Measurements from ENCODE around the gene MAP2K5. TPM values are rescaled to one million over a fixed set of nuclear protein-coding genes. Genes with fewer than 3 reads are reported as not detected.

Gene MAP2K5
- total RNA-seq, 1 donor from 2014 or later = 11.6 TPM

GRCh38 chr15:67639591-67639990 lies 97.1 kb downstream of the MAP2K5 start:
- no peaks in the 10 kb centered on the region for H3K36me3 ChIP-seq (ENCODE audit: insufficient read depth, low read length)
- no peak overlapping the region for H3K27ac Mint-ChIP-seq (ENCODE audit: unreplicated experiment)
- H3K27ac ChIP-seq (ENCODE audit: low read depth, low read length) = no peak overlapping the region
- H3K4me3 Mint-ChIP-seq (ENCODE audit: unreplicated experiment) = no peak overlapping the region
- no peak overlapping the region for H3K4me2 ChIP-seq (ENCODE audit: low read length)
- no peaks in the 10 kb centered on the region for H3K79me2 ChIP-seq (ENCODE audit: insufficient read depth, low read length)
- no peaks in the 10 kb centered on the region for H3K27me3 Mint-ChIP-seq (ENCODE audit: low read depth, unreplicated experiment)
- no peak for TF ChIP-seq EZH2 (IDR thresholded peaks at IDR 0.05; ENCODE audit: insufficient read depth, low read length)
- H3K9me3 ChIP-seq (ENCODE audit: insufficient read depth, low read depth, low read length) = no peaks in the 10 kb centered on the region
- H4K20me1 ChIP-seq (ENCODE audit: insufficient read depth, low read length) = no peaks in the 10 kb centered on the region
- no peaks in the 10 kb centered on the region for H3K27me3 ChIP-seq (ENCODE audit: insufficient read depth, low read length)
- no peaks in the 10 kb centered on the region for H3K4me1 ChIP-seq (ENCODE audit: insufficient read depth, low read length)
- H3K4me3 ChIP-seq (ENCODE audit: insufficient read depth, low read depth, low read length) = no peak overlapping the region
- peaks cover 5% of the 10 kb centered on the region for H3K36me3 Mint-ChIP-seq (ENCODE audit: low read depth, unreplicated experiment)
- no peak overlapping the region for H2AFZ ChIP-seq (ENCODE audit: low read depth, low read length)
- no peaks in the 10 kb centered on the region for H3K4me1 Mint-ChIP-seq (ENCODE audit: low read depth, unreplicated experiment)
- FAIRE-seq = no peak
- DNase-seq (ENCODE audit: low read depth) = no peak
- no peaks in the 10 kb centered on the region for H3K9me3 Mint-ChIP-seq (ENCODE audit: unreplicated experiment)
- H3K9ac ChIP-seq (ENCODE audit: low read length) = no peak overlapping the region

- H2AFZ ChIP-seq (ENCODE audit: low read depth, low read length) = no peak overlapping the region
These were observed 99.0 kb downstream of the MAP2K5 start for GRCh38 chr15:67641453-67641852.

DNA sequence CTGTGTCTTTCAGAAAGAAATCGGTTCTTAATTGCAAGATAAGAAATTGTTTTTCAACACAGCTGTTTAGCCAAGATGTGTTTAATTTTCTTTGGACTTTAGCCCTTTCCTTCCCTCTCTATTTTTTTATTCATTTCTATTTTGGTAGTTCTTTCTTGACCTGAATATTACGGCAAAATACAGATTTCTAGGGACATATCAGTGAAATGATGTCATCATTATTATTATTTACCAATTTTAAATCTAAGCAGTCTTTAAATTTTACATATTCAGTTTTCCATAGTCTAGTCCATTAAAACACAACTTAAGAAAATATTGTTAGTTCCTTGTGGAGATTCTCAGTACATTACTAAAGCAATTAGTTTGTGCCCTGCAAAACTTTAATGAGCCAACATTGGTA lies 104.3 kb downstream of the MAP2K5 start:
- no peaks in the 10 kb centered on the region for H3K79me2 ChIP-seq (ENCODE audit: insufficient read depth, low read length)
- no peak for FAIRE-seq

More at GRCh38 chr15:67641453-67641852, 99.0 kb downstream of the MAP2K5 start:
- H3K4me3 ChIP-seq (ENCODE audit: insufficient read depth, low read depth, low read length) = no peak overlapping the region
- TF ChIP-seq EZH2 (IDR thresholded peaks at IDR 0.05; ENCODE audit: insufficient read depth, low read length) = no peak
- no peak for TF ChIP-seq CTCF (IDR thresholded peaks at IDR 0.05; ENCODE audit: insufficient read depth, low read depth, low read length)
- no peaks in the 10 kb centered on the region for H3K4me1 ChIP-seq (ENCODE audit: insufficient read depth, low read length)
- no peak for FAIRE-seq
- no peak overlapping the region for H3K27ac ChIP-seq (ENCODE audit: low read depth, low read length)
- H3K27ac Mint-ChIP-seq (ENCODE audit: unreplicated experiment) = no peak overlapping the region
- no peaks in the 10 kb centered on the region for H3K27me3 ChIP-seq (ENCODE audit: insufficient read depth, low read length)
- H3K4me1 Mint-ChIP-seq (ENCODE audit: low read depth, unreplicated experiment) = no peaks in the 10 kb centered on the region
- H3K36me3 ChIP-seq (ENCODE audit: insufficient read depth, low read length) = no peaks in the 10 kb centered on the region
- no peak overlapping the region for H3K9ac ChIP-seq (ENCODE audit: low read length)
- no peaks in the 10 kb centered on the region for H4K20me1 ChIP-seq (ENCODE audit: insufficient read depth, low read length)
- H3K9me3 ChIP-seq (ENCODE audit: insufficient read depth, low read depth, low read length) = no peaks in the 10 kb centered on the region
- H3K4me3 Mint-ChIP-seq (ENCODE audit: unreplicated experiment) = no peak overlapping the region
- H3K36me3 Mint-ChIP-seq (ENCODE audit: low read depth, unreplicated experiment) = peaks cover 5% of the 10 kb centered on the region
- no peaks in the 10 kb centered on the region for H3K9me3 Mint-ChIP-seq (ENCODE audit: unreplicated experiment)
- DNase-seq (ENCODE audit: low read depth) = no peak
- H3K4me2 ChIP-seq (ENCODE audit: low read length) = no peak overlapping the region
- H3K79me2 ChIP-seq (ENCODE audit: insufficient read depth, low read length) = no peaks in the 10 kb centered on the region
- no peaks in the 10 kb centered on the region for H3K27me3 Mint-ChIP-seq (ENCODE audit: low read depth, unreplicated experiment)

More for the DNA sequence above, 104.3 kb downstream of the MAP2K5 start:
- Mint-ChIP-seq H3K4me1 (ENCODE audit: low read depth, unreplicated experiment) (no peaks in the 10 kb centered on the region), H3K4me3 (ENCODE audit: unreplicated experiment) (no peak overlapping the region), H3K9me3 (ENCODE audit: unreplicated experiment) (no peaks in the 10 kb centered on the region), H3K27me3 (ENCODE audit: low read depth, unreplicated experiment) (no peaks in the 10 kb centered on the region), H3K27ac (ENCODE audit: unreplicated experiment) (no peak overlapping the region), H3K36me3 (ENCODE audit: low read depth, unreplicated experiment) (no peaks in the 10 kb centered on the region)
- H3K27me3 ChIP-seq (ENCODE audit: insufficient read depth, low read length) = no peaks in the 10 kb centered on the region
- H3K27ac ChIP-seq (ENCODE audit: low read depth, low read length) = no peak overlapping the region
- no peak for TF ChIP-seq EZH2 (IDR thresholded peaks at IDR 0.05; ENCODE audit: insufficient read depth, low read length)
- no peak for TF ChIP-seq CTCF (IDR thresholded peaks at IDR 0.05; ENCODE audit: insufficient read depth, low read depth, low read length)
- DNase-seq (ENCODE audit: low read depth) = no peak
- H3K4me1 ChIP-seq (ENCODE audit: insufficient read depth, low read length) = no peaks in the 10 kb centered on the region
- no peak overlapping the region for H3K9ac ChIP-seq (ENCODE audit: low read length)
- no peaks in the 10 kb centered on the region for H3K36me3 ChIP-seq (ENCODE audit: insufficient read depth, low read length)
- no peak overlapping the region for H3K4me3 ChIP-seq (ENCODE audit: insufficient read depth, low read depth, low read length)
- H3K4me2 ChIP-seq (ENCODE audit: low read length) = no peak overlapping the region
- no peak overlapping the region for H2AFZ ChIP-seq (ENCODE audit: low read depth, low read length)
- no peaks in the 10 kb centered on the region for H3K9me3 ChIP-seq (ENCODE audit: insufficient read depth, low read depth, low read length)
- no peaks in the 10 kb centered on the region for H4K20me1 ChIP-seq (ENCODE audit: insufficient read depth, low read length)

Data from astrocyte (in vitro differentiated cells and primary cell).